Uterus (tissue), 4 donors: ENCODE results near the gene PKNOX2. TPM values are rescaled to one million over a fixed set of nuclear protein-coding genes. Genes with fewer than 3 reads are reported as not detected.

Experiments
- DNase-seq, 2 donors: peaks; one replicate each; pipeline ENCODE4 v3.0.0-alpha.2; 2019 to 2020
- H3K27ac ChIP-seq, 2 donors: fragments of 200-600 bp; sonication (generic); 1 replicate in 1 of 2; 2 replicates in 1 of 2; pipeline ENCODE4 v1.5.1; 2016 to 2018
- H3K27me3 ChIP-seq, 2 donors: fragments of 200-600 bp; sonication (generic); one replicate each; pipeline ENCODE4 v1.5.1; 2018 to 2019; ENCODE audit warnings: control low read depth in 1 of 2
- H3K36me3 ChIP-seq, 2 donors: fragments of 200-600 bp; sonication (generic); one replicate each; pipeline ENCODE4 v1.5.1; 2019; ENCODE audit warnings: control low read depth in 1 of 2
- H3K4me1 ChIP-seq, 2 donors: fragments of 200-600 bp; sonication (generic); one replicate each; pipeline ENCODE4 v1.5.1; 2018 to 2019; ENCODE audit warnings: control low read depth in 1 of 2
- H3K4me3 ChIP-seq, 2 donors: fragments of 200-600 bp; sonication (generic); 1 replicate in 1 of 2; 2 replicates in 1 of 2; pipeline ENCODE4 v1.5.1; 2018 to 2019; ENCODE audit warnings: mild to moderate bottlenecking in 1 of 2
- H3K9me3 ChIP-seq, 2 donors: fragments of 200-600 bp; sonication (generic); one replicate each; pipeline ENCODE4 v1.5.1; 2019; ENCODE audit warnings: control low read depth in 1 of 2
- POLR2A ChIP-seq, 2 donors: fragments of 450-650 bp; IDR thresholded peaks; one replicate each; pipeline ENCODE4 v1.6.1; 2016; ENCODE audit warnings: antibody characterized with exemption in 2 of 2, mild to moderate bottlenecking in 1 of 2, moderate library complexity in 1 of 2
- intact Hi-C: fragments of 100-400 bp; cut with DNase I; formaldehyde crosslinking; loops from one replicate; pipeline ENCODE4 v1.15.1; 2023; ENCODE audit warnings: low total_unique reads
- total RNA-seq, 4 donors: library from RNA; depleted of rRNA in 3 of 4; stranded (reverse); fragments of >200 nt in 3 of 4; gene quantifications; one replicate each; pipeline versions ENCODE4 v1.1.0 to v1.2.4, GENCODE V29; 2014 to 2023
- TF ChIP-seq, protein P1 (sequence below), 4 experiments: fragments of 200-600 bp in 2 of 4; fragments of 450-650 bp in 2 of 4; sonication (generic) in 2 of 4; IDR thresholded peaks; one replicate each; pipeline ENCODE4 v1.5.1; 2016 to 2019; ENCODE audit warnings: antibody characterized with exemption in 4 of 4, mild to moderate bottlenecking in 2 of 4, moderate library complexity in 1 of 4
- donor health status: DM: yes; HTN: yes; CAD: no.

Gene PKNOX2
- total RNA-seq, 4 donors from 2014 or later = 0.29 to 22.7 (median 3.3) TPM

DNA sequence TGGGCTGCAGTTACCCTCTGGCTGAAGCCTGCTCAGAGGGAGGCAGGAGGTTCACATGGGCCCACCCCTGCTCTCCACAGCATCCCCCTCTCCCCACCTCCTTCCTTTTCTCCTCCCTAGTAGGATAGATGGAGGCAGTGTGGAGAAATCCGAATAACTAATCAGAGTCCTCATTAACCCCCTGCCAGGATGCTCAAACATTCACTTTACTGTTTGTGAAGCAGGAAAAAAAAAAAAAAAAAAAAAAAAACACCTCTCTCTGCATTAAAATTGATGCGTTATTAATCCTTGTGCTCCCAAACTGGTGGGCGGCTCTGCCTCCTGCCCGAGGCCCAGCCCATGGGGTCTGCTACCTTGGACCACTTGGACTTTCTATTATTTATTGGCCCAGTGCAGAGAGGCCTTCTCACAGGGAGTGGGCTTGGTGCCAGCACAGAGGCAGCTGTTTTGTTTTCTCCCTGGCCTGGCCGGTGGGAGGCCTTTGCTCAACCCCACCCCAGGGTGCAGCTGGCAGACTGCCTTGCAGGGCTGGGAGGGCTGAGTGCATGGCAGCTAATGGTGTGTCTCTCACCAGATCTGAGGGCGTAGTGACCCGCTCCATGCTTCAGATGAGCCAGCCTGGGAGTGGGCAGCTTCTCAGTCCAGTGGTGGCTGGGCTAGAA lies 150.7 kb downstream of the PKNOX2 start:
- Histone ChIP-seq H3K9me3 (no peaks in the 10 kb centered on the region), H3K27ac (peak overlapping the region; percentile 7 to 46), H3K27me3 (no peaks in the 10 kb centered on the region), H3K4me3 (no peak overlapping the region), H3K4me1 (peaks cover 0 to 7% of the 10 kb centered on the region in 2 donors), H3K36me3 (no peaks in the 10 kb centered on the region)
- peak; percentile 65 to 66 for DNase-seq
- intact Hi-C loops = no loop called here
- TF ChIP-seq, protein P1, sequence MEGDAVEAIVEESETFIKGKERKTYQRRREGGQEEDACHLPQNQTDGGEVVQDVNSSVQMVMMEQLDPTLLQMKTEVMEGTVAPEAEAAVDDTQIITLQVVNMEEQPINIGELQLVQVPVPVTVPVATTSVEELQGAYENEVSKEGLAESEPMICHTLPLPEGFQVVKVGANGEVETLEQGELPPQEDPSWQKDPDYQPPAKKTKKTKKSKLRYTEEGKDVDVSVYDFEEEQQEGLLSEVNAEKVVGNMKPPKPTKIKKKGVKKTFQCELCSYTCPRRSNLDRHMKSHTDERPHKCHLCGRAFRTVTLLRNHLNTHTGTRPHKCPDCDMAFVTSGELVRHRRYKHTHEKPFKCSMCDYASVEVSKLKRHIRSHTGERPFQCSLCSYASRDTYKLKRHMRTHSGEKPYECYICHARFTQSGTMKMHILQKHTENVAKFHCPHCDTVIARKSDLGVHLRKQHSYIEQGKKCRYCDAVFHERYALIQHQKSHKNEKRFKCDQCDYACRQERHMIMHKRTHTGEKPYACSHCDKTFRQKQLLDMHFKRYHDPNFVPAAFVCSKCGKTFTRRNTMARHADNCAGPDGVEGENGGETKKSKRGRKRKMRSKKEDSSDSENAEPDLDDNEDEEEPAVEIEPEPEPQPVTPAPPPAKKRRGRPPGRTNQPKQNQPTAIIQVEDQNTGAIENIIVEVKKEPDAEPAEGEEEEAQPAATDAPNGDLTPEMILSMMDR (IDR thresholded peaks at IDR 0.05) = no peak
- no peak for TF ChIP-seq POLR2A (IDR thresholded peaks at IDR 0.05)

DNA sequence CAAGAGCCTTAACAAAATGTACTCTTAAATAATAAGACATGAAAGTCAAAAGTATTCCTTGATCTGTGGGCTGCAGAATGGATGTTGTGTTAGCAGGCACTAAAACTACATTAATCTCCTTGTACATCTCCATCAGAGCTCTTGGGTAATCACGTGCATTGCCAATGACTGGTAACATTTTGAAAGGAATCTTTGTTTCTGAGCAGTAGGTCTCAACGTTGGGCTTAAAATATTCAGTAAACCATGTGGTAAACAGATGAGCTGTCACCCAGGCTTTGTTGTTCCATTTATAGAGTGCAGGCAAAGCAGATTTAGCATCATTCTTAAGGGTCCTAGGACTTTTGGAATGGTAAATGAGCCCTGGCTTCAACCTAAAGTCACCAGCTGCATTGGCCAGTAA lies 152.9 kb downstream of the PKNOX2 start:
- DNase-seq = no peak
- Histone ChIP-seq H3K4me1 (peaks cover 0 to 7% of the 10 kb centered on the region in 2 donors), H3K27ac (no peak overlapping the region), H3K36me3 (no peaks in the 10 kb centered on the region), H3K4me3 (no peak overlapping the region), H3K27me3 (no peaks in the 10 kb centered on the region), H3K9me3 (no peaks in the 10 kb centered on the region)
- TF ChIP-seq, protein P1 (IDR thresholded peaks at IDR 0.05) = no peak
- TF ChIP-seq POLR2A (IDR thresholded peaks at IDR 0.05) = no peak
- intact Hi-C loops = no loop called here

DNA sequence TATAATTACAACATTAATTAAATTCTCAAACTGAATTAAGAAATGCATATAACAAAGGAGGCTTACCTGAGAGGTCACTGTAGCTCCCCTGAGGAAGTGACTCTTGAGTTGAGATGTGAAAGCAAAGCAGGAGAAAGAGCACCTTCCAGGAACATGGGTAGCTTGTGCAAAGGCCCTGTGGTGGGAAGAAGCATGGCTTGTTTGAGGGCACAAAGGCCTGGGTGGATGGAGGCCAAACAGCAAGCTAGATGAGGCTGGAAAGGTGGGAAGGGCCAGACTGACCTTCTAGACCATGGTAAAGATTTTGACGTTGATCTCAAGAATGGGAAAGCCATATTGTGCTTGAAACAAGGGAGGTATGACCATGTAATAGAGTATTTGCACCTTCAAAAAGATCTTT lies 155.1 kb downstream of the PKNOX2 start:
- intact Hi-C loops = no loop called here
- H3K27me3 ChIP-seq = no peaks in the 10 kb centered on the region
- peaks cover 0 to 3% of the 10 kb centered on the region in 2 donors for H3K4me1 ChIP-seq
- H3K36me3 ChIP-seq = no peaks in the 10 kb centered on the region
- no peak overlapping the region for H3K27ac ChIP-seq
- no peak for DNase-seq
- no peak for TF ChIP-seq POLR2A (IDR thresholded peaks at IDR 0.05)
- TF ChIP-seq, protein P1 (IDR thresholded peaks at IDR 0.05) = no peak
- H3K9me3 ChIP-seq = no peaks in the 10 kb centered on the region
- H3K4me3 ChIP-seq = no peak overlapping the region

DNA sequence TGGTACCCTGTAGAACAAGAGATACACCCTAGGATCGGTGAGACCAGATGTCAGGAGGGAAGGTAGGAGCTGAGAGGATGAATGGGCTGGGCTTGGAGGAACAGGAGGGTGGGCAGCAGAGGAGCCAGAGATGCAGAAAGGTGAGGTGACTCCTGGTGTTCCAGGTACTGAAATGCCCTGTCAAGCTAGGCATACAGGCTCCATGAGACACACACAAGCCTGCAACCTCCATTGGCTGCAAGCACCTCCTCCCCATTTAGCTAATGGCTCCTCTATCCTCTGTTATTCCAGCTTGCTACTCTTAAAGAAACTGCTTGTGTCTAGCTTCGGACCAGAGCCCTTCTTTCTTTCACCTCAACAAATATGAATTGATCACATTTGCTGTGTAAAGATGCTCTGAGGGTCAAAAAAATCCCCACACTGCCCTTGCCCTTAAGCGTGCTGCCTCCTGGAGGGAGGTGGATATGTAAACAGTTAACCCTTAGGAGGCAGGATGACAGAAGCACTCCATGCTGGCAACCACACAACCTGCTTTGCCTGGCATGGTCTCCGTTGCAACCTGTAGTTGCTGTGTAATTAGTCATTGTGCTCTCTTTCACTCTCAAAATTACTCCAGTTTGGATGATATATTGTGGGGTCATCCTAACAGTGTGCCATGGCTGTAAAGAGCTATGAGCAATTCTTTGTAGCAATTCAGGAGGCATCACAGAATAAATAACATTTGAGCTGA lies 156.0 kb downstream of the PKNOX2 start:
- H3K27ac ChIP-seq = no peak overlapping the region
- no peaks in the 10 kb centered on the region for H3K4me1 ChIP-seq
- intact Hi-C loops = no loop called here
- no peak for TF ChIP-seq POLR2A (IDR thresholded peaks at IDR 0.05)
- TF ChIP-seq, protein P1 (IDR thresholded peaks at IDR 0.05) = no peak
- no peaks in the 10 kb centered on the region for H3K9me3 ChIP-seq
- no peak for DNase-seq
- H3K36me3 ChIP-seq = no peaks in the 10 kb centered on the region
- no peak overlapping the region for H3K4me3 ChIP-seq
- H3K27me3 ChIP-seq = no peaks in the 10 kb centered on the region

DNA sequence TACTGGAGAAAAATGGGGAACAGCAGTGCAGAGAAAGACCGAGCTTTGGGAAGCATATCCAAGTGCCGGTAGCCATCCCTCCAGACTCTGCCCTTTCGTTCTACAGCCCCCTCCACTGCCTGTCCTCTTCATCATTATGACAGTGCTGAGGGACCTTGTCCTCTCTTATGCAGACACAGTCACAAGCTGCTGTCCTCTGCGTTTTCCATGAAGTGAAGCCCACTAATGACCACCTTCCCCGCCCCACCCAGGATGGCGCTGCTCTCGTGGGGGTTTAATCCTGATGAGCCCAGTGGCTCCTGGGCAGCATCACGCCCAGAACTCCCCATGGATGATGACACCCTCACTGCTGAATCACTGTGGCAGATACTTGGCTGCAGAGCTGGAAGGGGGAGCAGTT lies 157.7 kb downstream of the PKNOX2 start:
- DNase-seq = no peak
- Histone ChIP-seq H3K4me1 (no peaks in the 10 kb centered on the region), H3K27ac (no peak overlapping the region), H3K9me3 (no peaks in the 10 kb centered on the region), H3K27me3 (no peaks in the 10 kb centered on the region), H3K4me3 (no peak overlapping the region), H3K36me3 (no peaks in the 10 kb centered on the region)
- no peak for TF ChIP-seq POLR2A (IDR thresholded peaks at IDR 0.05)
- TF ChIP-seq, protein P1 (IDR thresholded peaks at IDR 0.05) = no peak
- intact Hi-C loops = no loop called here
